ENCODE results near the gene RGS7. TPM values are rescaled to one million over a fixed set of nuclear protein-coding genes. Genes with fewer than 3 reads are reported as not detected.

Gene RGS7
- total and polyA plus RNA-seq, 2 experiments from 2014 or later = 0.22 to 0.73 TPM

DNA sequence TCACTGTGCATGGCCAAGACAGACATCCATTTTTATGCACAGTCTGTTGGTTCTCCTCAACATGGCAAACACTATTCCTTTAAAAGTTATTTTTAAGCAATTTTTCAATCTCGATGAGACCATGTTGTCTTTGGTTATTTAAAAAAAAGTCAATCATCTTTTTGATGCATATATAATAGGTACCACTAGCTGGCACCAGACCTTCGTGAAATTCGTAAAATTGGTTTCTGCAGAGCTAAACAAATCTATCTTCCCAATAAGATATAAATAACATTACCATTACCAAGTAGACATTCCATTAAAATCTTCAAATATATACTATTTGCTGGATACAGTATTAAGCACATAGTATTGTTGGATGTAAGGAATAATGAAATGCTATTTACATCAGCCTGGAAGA lies 525.1 kb downstream of the RGS7 start:
- Histone ChIP-seq H3K4me2 (no peak overlapping the region), H4K20me1 (ENCODE audit: insufficient read depth, poor library complexity, severe bottlenecking) (no peaks in the 10 kb centered on the region), H3K79me2 (no peaks in the 10 kb centered on the region), H3K4me3 (no peak overlapping the region), H2AFZ (no peak overlapping the region), H3K4me1 (ENCODE audit: insufficient read depth) (no peaks in the 10 kb centered on the region), H3K27ac (no peak overlapping the region), H3K27me3 (no peaks in the 10 kb centered on the region), H3K36me3 (replicated peaks; ENCODE audit: insufficient read depth, low read depth) (no peaks in the 10 kb centered on the region), H3K9me2 (replicated peaks; ENCODE audit: insufficient read depth) (no peaks in the 10 kb centered on the region), H3K9me3 (ENCODE audit: low read depth) (no peaks in the 10 kb centered on the region)
- TF ChIP-seq, protein P1, sequence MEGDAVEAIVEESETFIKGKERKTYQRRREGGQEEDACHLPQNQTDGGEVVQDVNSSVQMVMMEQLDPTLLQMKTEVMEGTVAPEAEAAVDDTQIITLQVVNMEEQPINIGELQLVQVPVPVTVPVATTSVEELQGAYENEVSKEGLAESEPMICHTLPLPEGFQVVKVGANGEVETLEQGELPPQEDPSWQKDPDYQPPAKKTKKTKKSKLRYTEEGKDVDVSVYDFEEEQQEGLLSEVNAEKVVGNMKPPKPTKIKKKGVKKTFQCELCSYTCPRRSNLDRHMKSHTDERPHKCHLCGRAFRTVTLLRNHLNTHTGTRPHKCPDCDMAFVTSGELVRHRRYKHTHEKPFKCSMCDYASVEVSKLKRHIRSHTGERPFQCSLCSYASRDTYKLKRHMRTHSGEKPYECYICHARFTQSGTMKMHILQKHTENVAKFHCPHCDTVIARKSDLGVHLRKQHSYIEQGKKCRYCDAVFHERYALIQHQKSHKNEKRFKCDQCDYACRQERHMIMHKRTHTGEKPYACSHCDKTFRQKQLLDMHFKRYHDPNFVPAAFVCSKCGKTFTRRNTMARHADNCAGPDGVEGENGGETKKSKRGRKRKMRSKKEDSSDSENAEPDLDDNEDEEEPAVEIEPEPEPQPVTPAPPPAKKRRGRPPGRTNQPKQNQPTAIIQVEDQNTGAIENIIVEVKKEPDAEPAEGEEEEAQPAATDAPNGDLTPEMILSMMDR (IDR thresholded peaks at IDR 0.05; ENCODE audit: poor library complexity) = no peak
- TF ChIP-seq EZH2 (IDR thresholded peaks at IDR 0.05; ENCODE audit: borderline replicate concordance) (no peak), EZH2phosphoT487 (IDR thresholded peaks at IDR 0.05; ENCODE audit: low read depth, severe bottlenecking, unreplicated experiment) (no peak)
- 75% methylated on average over 3 of the region's 3 CpGs for WGBS (ENCODE audit: low lambda C conversion rate, missing lambda C conversion rate)
- DNase-seq (ENCODE audit: low spot score) = no peak

DNA sequence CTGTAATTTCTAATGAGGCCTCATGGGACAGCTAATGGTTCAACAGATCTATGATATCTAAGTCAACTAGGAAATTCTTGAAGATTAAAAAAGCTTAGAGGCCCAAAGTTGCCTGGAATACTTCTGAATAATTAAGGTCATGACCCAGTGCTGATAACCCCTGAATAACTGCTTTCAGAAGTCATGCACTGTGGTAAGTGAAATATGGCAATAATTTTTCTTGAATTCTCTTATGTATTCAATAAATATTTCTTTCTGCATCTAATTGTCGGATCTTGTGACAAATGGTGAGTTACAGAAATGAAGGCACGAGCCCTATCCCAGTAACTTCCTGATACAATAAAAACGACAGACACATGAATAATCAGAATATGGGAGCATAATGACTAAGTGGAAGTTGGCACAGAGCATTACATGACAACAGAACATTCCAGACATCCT lies 525.8 kb downstream of the RGS7 start:
- 68% methylated on average over 3 of the region's 3 CpGs for WGBS (ENCODE audit: low lambda C conversion rate, missing lambda C conversion rate)
- no peak for DNase-seq (ENCODE audit: low spot score)

DNA sequence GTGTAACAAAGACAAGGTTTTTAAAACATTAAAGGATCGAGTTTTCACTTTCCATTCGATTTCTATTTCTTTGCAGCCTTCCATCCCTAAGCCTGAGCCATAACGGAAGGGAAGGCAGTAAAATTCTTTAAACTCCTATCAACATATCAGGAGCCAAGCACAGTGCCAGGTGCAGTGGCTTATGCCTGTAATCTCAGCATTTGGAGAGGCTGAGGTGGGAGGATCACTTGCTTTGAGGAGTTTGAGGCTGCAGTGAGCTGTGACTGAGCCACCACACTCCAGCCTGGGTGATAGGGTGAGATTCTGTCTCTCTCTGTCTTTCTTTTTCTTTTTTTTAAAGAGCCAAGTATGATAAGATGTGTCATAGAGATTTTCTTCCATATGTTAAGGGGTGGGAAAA lies 527.5 kb downstream of the RGS7 start:
- no peak for DNase-seq (ENCODE audit: low spot score)
- TF ChIP-seq EZH2phosphoT487 (IDR thresholded peaks at IDR 0.05; ENCODE audit: low read depth, severe bottlenecking, unreplicated experiment) = no peak
- no peak for TF ChIP-seq EZH2 (IDR thresholded peaks at IDR 0.05; ENCODE audit: borderline replicate concordance)
- TF ChIP-seq, protein P1 (IDR thresholded peaks at IDR 0.05; ENCODE audit: poor library complexity) = no peak
- WGBS (ENCODE audit: low lambda C conversion rate, missing lambda C conversion rate) = 68% methylated on average over 3 of the region's 3 CpGs
- H3K9me2 ChIP-seq (replicated peaks; ENCODE audit: insufficient read depth) = no peaks in the 10 kb centered on the region
- H2AFZ ChIP-seq = no peak overlapping the region
- H3K4me3 ChIP-seq = no peak overlapping the region
- H3K4me2 ChIP-seq = no peak overlapping the region
- no peaks in the 10 kb centered on the region for H3K4me1 ChIP-seq (ENCODE audit: insufficient read depth)
- H3K36me3 ChIP-seq (replicated peaks; ENCODE audit: insufficient read depth, low read depth) = no peaks in the 10 kb centered on the region
- no peak overlapping the region for H3K27ac ChIP-seq
- H3K27me3 ChIP-seq = no peaks in the 10 kb centered on the region
- H4K20me1 ChIP-seq (ENCODE audit: insufficient read depth, poor library complexity, severe bottlenecking) = no peaks in the 10 kb centered on the region
- H3K9me3 ChIP-seq (ENCODE audit: low read depth) = no peaks in the 10 kb centered on the region
- no peaks in the 10 kb centered on the region for H3K79me2 ChIP-seq

More for the DNA sequence above, 525.8 kb downstream of the RGS7 start:
- Histone ChIP-seq H3K4me3 (no peak overlapping the region), H3K27me3 (no peaks in the 10 kb centered on the region), H3K4me2 (no peak overlapping the region), H3K9me2 (replicated peaks; ENCODE audit: insufficient read depth) (no peaks in the 10 kb centered on the region), H3K79me2 (no peaks in the 10 kb centered on the region), H4K20me1 (ENCODE audit: insufficient read depth, poor library complexity, severe bottlenecking) (no peaks in the 10 kb centered on the region), H3K36me3 (replicated peaks; ENCODE audit: insufficient read depth, low read depth) (no peaks in the 10 kb centered on the region), H3K27ac (no peak overlapping the region), H3K4me1 (ENCODE audit: insufficient read depth) (no peaks in the 10 kb centered on the region), H3K9me3 (ENCODE audit: low read depth) (no peaks in the 10 kb centered on the region), H2AFZ (no peak overlapping the region)
- TF ChIP-seq, protein P1 (IDR thresholded peaks at IDR 0.05; ENCODE audit: poor library complexity) = no peak
- TF ChIP-seq EZH2 (IDR thresholded peaks at IDR 0.05; ENCODE audit: borderline replicate concordance) (no peak), EZH2phosphoT487 (IDR thresholded peaks at IDR 0.05; ENCODE audit: low read depth, severe bottlenecking, unreplicated experiment) (no peak)

DNA sequence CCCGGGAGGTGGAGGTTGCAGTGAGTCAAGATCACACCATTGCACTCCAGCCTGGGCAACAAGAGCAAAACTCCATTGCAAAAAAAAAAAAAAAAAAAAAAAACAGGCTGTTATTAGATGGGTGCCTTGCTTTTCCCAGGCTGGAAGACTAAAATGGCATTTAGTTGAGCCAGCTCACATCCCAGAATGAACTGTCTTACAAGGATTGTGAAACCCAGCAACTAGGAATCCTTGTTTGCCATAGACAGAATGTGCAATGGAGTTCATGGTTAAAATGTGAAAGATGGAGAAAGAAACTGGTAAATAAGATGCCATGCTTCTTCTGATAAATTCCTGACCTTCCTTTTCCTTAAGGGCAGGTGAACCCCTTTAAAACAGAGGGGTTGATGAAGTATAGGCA lies 529.2 kb downstream of the RGS7 start:
- Histone ChIP-seq H3K9me2 (replicated peaks; ENCODE audit: insufficient read depth) (no peaks in the 10 kb centered on the region), H4K20me1 (ENCODE audit: insufficient read depth, poor library complexity, severe bottlenecking) (no peaks in the 10 kb centered on the region), H3K4me3 (no peak overlapping the region), H3K4me1 (ENCODE audit: insufficient read depth) (no peaks in the 10 kb centered on the region), H3K79me2 (no peaks in the 10 kb centered on the region), H3K4me2 (no peak overlapping the region), H3K36me3 (replicated peaks; ENCODE audit: insufficient read depth, low read depth) (no peaks in the 10 kb centered on the region), H2AFZ (no peak overlapping the region), H3K27me3 (no peaks in the 10 kb centered on the region), H3K27ac (no peak overlapping the region), H3K9me3 (ENCODE audit: low read depth) (no peaks in the 10 kb centered on the region)
- 100% methylated on average over 1 of the region's 1 CpG for WGBS (ENCODE audit: low lambda C conversion rate, missing lambda C conversion rate)
- DNase-seq (ENCODE audit: low spot score) = no peak
- TF ChIP-seq EZH2 (IDR thresholded peaks at IDR 0.05; ENCODE audit: borderline replicate concordance) (no peak), EZH2phosphoT487 (IDR thresholded peaks at IDR 0.05; ENCODE audit: low read depth, severe bottlenecking, unreplicated experiment) (no peak)

All from hepatocyte (in vitro differentiated cells).